ENCODE results near the gene MRPL10. TPM values are rescaled to one million over a fixed set of nuclear protein-coding genes. Genes with fewer than 3 reads are reported as not detected.

Gene MRPL10
- total RNA-seq, 1 experiment from 2014 or later, result 46.7 TPM

DNA sequence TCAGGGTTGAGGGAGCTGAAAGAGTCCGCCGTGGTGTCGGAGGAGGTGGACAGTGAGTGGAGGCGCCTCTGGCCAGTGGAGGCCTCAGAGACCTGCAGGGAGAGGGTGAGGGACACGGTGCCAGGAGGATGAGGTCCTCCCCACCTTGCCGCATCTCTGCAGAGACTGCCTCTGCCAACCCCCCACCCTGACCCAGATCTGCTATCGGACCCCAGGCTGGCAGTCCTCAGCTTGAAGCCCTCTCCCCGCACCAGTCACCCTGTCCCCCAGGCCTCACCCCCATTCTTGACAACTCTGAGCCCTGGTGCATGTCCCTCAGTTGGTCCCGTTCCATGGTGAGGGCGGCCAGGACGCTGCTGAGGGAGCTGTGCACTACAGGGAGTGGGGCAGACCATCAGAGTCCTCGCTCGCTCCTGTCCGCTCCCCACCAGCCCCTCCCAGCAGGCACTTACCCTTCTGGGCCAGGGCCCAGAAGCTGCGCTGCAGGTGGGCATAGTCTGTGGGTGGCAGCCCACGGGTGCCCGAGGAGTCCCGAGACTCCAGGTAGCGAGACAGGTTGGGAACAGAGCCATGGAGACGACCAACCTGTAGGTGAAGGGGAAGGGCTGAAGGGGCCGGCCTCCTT lies 15.1 kb downstream of the MRPL10 start:
- H3K4me3 ChIP-seq, result no peak overlapping the region

DNA sequence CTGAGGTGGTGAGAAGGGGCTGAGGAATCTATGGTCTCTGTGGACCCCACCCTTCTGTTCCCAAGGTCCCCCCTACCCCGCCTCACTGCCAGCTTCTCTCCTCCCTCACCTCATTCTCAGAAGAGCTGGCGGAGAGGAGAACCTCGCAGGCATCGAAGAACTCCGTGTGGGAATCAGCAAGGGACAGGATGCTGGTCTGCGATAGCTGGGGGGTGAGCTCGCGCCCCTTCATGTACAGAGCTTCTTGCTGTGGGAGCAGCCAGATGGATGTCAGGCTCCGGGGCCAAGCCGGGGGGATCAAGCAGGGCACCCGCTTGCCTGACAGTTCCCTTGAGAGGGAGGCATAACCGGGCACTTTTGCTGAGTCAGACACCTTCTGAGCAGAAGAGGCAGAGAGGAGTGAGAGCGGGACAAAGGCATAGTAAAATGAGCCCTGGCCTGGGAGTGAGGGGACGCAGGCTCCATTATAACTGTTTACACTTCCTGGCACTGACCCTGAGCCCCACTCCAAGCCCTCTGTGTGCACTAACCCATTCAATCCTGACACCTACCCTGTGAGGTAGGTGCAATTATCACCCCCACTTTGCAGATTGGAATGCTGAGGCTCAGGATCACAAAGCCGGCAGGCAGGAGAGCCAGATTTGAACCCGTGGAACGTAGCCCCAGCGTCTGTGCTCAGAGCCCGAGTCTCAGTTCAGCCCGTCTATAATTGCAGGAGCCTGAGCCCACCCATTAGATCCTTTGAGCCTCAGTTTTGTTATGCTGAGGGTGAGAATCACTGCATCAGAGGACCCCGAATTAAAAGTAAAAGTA lies 16.0 kb downstream of the MRPL10 start:
- Histone ChIP-seq H3K36me3 (peaks cover 6% of the 10 kb centered on the region), H3K9me3 (replicated peaks) (no peaks in the 10 kb centered on the region)
- DNase-seq, result no peak

More for the DNA sequence above, 15.1 kb downstream of the MRPL10 start:
- Histone ChIP-seq H3K27me3 (no peaks in the 10 kb centered on the region), H3K4me1 (no peaks in the 10 kb centered on the region), H3K9me3 (replicated peaks) (no peaks in the 10 kb centered on the region), H3K27ac (no peak overlapping the region), H3K36me3 (peaks cover 2% of the 10 kb centered on the region)
- DNase-seq, result no peak

DNA sequence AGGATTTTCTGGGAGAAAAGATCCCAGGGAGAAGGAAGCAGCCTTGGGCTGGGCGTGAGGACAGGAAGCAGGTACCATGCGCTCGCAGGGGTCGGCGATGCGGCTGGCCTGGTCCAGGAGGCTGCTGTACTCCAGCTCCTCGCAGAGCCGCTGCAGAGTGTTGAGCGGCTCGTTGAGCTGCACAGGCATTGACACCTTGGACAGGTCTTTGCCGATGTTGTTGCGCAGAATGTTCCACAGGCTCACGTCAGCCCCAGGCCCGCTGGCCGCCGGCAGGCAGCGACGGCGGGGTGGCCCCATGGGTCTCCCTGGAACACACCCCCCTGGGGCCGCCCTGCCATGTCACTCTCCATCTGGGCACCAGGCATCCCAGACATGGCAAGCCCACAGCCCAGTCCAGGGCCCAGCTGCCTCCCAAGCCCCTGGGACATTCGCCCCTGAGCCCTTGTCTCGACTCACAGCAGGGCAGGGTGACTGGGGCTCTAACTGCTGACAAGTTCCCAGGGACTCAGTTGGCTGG lies 17.8 kb downstream of the MRPL10 start:
- H3K27ac ChIP-seq, result no peak overlapping the region
- H3K27me3 ChIP-seq, result no peaks in the 10 kb centered on the region
- no peaks in the 10 kb centered on the region for H3K9me3 ChIP-seq (replicated peaks)
- DNase-seq, result no peak
- H3K36me3 ChIP-seq, result peaks cover 13% of the 10 kb centered on the region
- H3K4me1 ChIP-seq, result no peaks in the 10 kb centered on the region
- H3K4me3 ChIP-seq, result no peak overlapping the region

More for the DNA sequence above, 16.0 kb downstream of the MRPL10 start:
- Histone ChIP-seq H3K4me1 (no peaks in the 10 kb centered on the region), H3K27ac (no peak overlapping the region), H3K4me3 (no peak overlapping the region), H3K27me3 (no peaks in the 10 kb centered on the region)

DNA sequence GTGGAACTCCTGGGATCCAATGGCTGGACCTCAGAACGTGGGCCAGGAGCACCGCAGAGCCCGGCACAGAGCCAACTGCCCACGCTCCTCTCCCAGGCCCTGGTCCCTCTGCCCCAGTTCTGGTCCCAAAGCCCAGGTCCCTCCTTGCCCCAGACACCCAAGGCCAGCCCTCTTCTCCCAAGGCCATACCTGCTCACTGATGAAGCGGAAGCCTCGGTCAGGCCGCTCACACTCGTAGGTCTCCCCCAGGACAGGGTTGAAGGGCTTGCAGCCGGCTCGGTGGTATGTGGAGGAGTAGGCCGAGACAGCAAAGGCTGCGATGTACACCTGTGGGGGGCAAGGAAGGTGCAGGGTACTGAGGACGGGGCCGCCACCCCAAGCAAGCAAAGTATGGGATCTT lies 18.3 kb downstream of the MRPL10 start:
- Histone ChIP-seq H3K9me3 (replicated peaks) (no peaks in the 10 kb centered on the region), H3K27ac (no peak overlapping the region), H3K27me3 (no peaks in the 10 kb centered on the region), H3K4me3 (no peak overlapping the region), H3K4me1 (no peaks in the 10 kb centered on the region), H3K36me3 (peaks cover 13% of the 10 kb centered on the region)
- no peak for DNase-seq

DNA sequence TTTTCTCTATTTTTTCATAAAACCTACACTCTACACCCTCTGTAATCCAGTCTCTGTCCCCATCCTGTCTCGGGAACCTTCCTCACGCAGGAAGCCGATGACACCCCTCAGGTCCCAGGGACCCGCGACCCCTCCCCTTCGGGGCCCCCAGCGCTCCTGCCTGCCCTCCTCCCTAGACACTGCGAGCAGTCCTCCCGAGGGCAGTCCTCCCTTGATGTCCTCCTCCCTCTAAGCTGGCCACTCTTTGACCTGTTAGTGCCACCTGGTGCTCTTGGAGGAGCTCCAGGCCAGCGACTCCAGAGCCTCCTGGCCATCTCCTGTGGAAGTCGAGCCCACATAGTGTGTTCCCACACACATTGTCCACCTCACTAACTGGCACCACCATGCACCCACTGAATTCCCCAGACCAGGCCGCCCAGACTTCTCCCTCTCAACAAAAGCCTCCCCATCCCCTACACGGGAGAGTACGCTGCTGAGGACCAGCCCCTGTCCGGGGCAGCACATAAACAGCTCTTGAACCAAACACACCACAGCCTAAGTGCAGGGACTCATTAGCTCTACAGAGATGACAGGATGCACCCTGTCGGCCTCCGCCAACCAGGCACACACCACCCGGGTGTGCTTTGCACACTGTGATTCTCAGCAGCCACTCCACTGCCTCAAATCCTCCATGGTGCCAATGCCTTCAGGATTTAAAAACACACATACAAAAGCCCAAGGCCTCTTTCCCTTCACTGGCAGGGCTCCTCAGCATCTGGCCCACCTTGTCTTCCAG lies 19.0 kb downstream of the MRPL10 start:
- peaks cover 13% of the 10 kb centered on the region for H3K36me3 ChIP-seq
- no peak overlapping the region for H3K4me3 ChIP-seq
- no peaks in the 10 kb centered on the region for H3K4me1 ChIP-seq
- H3K9me3 ChIP-seq (replicated peaks), result no peaks in the 10 kb centered on the region
- DNase-seq, result no peak
- H3K27ac ChIP-seq, result no peak overlapping the region
- H3K27me3 ChIP-seq, result no peaks in the 10 kb centered on the region

DNA sequence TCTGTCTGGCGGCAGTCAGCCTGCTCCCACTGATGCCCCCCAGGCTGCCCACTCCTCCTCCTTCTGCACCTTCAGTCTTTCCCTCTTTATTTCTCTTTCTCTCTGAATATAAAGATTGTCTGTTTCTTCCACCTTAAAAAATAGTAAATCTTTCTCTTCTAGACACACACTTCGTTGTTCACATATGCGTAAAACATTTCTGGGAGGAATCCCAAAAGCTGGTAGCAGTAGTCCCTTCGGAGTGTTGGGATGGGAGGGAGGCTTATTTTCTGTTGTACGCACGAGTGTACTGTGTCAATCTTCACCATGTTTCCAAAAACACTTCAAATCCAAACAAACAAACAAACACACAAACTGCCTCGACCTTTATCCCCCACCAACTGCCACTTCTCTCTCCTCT lies 19.6 kb downstream of the MRPL10 start:
- no peak for DNase-seq
- H3K9me3 ChIP-seq (replicated peaks), result no peaks in the 10 kb centered on the region
- H3K4me1 ChIP-seq, result no peaks in the 10 kb centered on the region
- H3K27me3 ChIP-seq, result no peaks in the 10 kb centered on the region
- no peak overlapping the region for H3K27ac ChIP-seq
- H3K36me3 ChIP-seq, result peaks cover 13% of the 10 kb centered on the region
- H3K4me3 ChIP-seq, result no peak overlapping the region

DNA sequence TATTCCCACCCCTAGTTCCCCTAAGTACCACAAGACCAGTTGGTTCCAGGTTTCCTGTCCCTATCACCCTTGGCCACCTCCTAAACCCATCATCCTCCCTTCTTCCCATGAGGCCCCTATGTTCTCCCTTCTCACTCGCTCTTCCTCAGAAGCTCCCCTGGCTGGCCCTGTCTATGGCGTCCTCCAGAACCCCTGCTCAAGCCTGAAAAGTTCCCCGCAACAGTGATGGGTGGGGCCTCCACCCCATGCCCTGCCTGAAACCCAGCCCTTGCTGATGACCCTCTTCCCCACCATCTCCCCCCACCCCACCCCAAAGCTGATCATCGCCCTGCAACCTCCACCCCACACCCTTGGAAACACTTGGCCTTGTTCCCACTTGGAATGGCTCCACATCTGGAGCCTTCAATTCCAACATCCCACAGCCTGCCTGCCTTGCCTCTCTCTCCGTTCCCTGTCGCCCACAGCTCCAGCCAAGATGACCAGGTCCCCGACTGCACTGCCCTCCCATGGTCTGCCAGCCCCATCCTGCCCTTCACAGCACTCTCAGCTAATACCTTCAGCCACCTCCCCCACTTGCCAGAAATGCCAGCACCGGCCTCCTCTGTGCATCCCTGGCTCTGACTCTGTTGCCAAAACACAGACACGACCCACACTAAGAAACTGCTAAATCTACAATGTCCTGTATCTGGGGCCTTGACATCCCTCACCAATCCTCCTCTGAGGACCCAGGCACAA lies 20.3 kb downstream of the MRPL10 start:
- peaks cover 13% of the 10 kb centered on the region for H3K36me3 ChIP-seq

DNA sequence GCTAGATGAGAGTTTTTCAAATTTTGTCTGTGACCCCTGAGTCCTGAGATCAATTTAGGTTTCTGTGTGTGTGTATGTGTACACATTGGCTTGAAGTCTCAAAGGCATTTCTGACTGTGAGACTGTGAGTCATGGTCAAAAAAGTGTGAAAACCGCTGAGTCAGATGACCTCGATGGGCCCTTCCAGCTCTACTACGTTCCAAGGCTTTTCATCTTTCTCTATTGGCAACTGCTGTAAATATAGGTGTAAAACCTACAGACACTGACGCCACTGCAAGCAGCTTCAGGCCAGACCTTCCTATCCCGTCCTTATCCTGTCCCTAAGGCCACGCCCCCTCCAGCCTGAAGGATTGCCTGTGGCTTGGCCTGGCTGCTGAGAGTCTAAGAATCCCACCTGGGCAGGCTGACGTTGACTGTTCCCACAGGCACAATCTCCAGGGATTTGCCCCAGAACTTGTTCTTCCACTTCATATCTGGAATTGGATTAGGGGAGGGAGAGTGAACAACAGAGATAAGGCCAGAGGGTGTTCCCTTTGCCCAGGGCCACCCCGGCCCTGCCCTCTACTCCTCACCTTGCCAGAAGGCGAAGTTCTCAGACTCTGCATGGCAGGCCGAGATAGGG lies 21.0 kb downstream of the MRPL10 start:
- DNase-seq, result no peak
- Histone ChIP-seq H3K4me1 (no peaks in the 10 kb centered on the region), H3K27ac (no peak overlapping the region), H3K27me3 (no peaks in the 10 kb centered on the region), H3K4me3 (no peak overlapping the region), H3K36me3 (peaks cover 13% of the 10 kb centered on the region), H3K9me3 (replicated peaks) (no peaks in the 10 kb centered on the region)

More for the DNA sequence above, 20.3 kb downstream of the MRPL10 start:
- Histone ChIP-seq H3K9me3 (replicated peaks) (no peaks in the 10 kb centered on the region), H3K4me1 (no peaks in the 10 kb centered on the region), H3K4me3 (no peak overlapping the region), H3K27ac (no peak overlapping the region), H3K27me3 (no peaks in the 10 kb centered on the region)
- DNase-seq, result no peak

DNA sequence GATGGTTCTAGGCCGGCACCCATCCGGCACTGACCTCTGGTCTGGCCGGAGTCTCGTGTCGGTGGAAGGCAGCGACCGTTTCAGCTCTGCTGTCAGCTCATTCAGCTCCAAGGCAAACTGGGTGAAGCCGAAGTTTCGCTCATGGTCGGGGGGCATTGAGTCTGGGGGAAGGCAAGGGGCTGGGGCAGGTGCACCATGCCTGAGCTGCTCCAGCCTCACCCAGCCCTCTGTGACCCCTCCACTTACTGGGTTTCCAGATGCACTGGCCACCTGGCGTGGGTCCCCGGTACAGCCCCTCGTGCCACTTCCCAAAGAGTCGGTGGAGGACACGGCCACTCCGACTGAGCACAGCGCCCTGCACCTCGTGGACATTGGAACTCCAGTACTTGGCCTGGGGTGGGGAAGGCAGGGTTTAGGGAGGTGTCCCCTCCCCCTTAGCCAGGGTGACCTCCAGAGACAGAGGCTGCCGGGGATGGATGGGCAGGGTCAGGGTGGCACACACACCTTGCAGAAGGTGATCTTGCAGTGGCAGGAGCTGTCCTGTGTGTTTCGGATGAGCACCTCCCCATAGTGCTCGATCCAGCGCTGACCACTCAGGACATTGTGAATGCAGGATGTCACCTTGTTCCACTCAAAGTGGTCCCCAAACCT lies 22.4 kb downstream of the MRPL10 start:
- Histone ChIP-seq H3K4me3 (no peak overlapping the region), H3K4me1 (no peaks in the 10 kb centered on the region), H3K36me3 (peaks cover 10% of the 10 kb centered on the region), H3K27me3 (no peaks in the 10 kb centered on the region), H3K9me3 (replicated peaks) (no peaks in the 10 kb centered on the region), H3K27ac (no peak overlapping the region)
- DNase-seq, result no peak

DNA sequence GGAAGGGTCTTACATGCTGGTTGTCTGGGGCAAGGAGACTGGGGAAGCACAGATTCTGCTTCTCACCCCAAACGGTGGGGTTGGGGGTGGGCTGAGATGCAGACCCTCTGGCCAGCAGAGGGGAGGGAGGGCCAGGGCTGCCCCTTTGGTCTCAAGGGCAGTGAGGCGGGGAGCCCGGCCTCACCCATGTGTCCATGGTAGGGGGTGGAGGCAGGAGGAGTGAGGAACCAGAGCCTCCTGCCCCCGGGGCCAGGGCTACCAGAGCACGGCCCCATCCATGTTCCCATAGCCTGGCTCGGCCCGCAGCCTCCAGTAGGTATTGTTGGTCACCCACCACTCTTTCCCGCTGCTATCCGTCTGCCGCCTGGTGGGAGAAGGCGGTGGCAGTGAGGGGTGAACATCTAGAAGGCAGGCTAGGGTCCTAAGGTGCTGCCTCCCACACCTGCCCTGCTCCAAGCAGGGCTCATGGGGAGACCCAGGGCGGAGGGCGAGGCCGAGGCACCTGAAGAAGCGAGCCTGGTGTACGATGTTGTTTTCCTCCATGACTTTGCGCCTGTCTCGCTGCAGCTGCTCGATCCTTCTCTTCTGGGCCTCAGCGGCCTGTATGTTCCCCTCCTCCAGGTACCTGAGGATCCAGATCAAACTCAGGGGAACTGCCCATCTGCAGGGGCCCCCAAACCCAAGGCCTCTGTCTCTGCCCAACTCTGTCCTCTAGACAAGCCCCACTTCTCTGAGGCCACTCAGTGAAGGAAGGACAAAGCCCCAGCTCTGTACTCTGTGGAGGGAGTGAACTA lies 23.1 kb downstream of the MRPL10 start:
- Histone ChIP-seq H3K4me3 (no peak overlapping the region), H3K27ac (no peak overlapping the region), H3K4me1 (no peaks in the 10 kb centered on the region), H3K27me3 (no peaks in the 10 kb centered on the region), H3K36me3 (peaks cover 10% of the 10 kb centered on the region), H3K9me3 (replicated peaks) (no peaks in the 10 kb centered on the region)
- DNase-seq, result no peak

DNA sequence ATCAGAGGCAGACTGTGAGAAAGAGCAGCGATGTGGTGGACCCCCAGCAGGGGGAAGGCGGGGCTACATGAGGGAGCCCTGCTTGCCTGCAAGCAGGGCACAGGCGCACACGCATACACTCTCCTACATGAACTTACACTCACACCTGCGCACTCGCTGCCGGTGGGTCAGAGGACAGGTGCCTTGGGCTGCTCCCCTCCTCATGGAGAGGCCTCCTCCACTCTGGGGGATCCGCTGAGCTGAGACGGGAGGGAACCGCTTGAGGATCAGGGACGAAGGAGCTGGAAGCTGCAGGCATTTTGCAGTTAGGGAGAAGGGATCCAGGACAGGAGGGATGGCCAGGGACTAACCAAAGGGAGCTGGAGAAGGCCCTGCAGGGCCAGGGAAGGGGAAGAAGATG lies 23.9 kb downstream of the MRPL10 start:
- Histone ChIP-seq H3K27me3 (no peaks in the 10 kb centered on the region), H3K4me3 (no peak overlapping the region), H3K36me3 (peaks cover 10% of the 10 kb centered on the region), H3K27ac (no peak overlapping the region), H3K4me1 (no peaks in the 10 kb centered on the region), H3K9me3 (replicated peaks) (no peaks in the 10 kb centered on the region)
- no peak for DNase-seq

DNA sequence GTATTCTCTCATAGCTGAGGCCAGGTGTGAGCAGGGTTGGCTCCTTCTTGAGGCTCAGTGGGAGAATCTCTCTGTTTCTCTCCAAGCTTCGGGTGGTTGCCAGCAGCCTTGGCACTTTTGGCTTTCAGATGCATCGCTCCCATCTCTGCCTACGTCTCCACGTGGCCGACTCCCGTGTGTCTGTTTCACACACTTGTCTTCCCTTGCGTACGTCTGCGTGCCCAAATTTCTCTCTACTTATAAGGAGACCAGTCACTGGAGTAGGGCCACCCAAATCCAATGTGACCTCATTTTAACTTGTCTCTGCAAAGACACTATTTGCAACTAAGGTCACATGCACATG lies 24.5 kb downstream of the MRPL10 start:
- DNase-seq, result no peak
- Histone ChIP-seq H3K27me3 (no peaks in the 10 kb centered on the region), H3K36me3 (peaks cover 10% of the 10 kb centered on the region), H3K4me3 (no peak overlapping the region), H3K4me1 (no peaks in the 10 kb centered on the region), H3K27ac (no peak overlapping the region), H3K9me3 (replicated peaks) (no peaks in the 10 kb centered on the region)

All from SJCRH30 (cell line).